ENCODE data around the gene ZNF865. TPM values are rescaled to one million over a fixed set of nuclear protein-coding genes. Genes with fewer than 3 reads are reported as not detected.

Gene ZNF865
- total RNA-seq, 1 donor from 2014 or later, result 0.53 TPM

DNA sequence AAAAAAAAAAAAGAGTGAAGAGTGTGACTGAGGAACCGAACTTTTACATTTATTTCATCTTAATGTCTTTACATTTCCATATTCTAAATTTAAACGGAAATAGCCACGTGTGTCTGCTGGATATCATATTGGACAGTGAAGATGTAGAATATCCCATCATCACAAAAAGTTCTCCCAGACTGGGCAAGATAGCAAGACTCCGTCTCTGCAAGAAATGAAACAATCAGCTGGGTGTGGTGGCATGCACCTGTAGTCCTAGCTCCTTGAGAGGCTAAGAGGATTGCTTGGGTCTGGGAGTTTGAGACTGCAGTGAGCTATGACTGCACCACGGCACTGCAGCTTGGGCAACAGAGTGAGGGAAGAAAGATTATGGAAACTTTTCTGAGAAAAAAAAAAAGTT lies 28.7 kb upstream of the ZNF865 start:
- Histone ChIP-seq H3K36me3 (ENCODE audit: control insufficient read depth, insufficient read depth, low read length) (no peaks in the 10 kb centered on the region), H3K27me3 (ENCODE audit: control insufficient read depth, insufficient read depth, low read length) (no peaks in the 10 kb centered on the region), H3K4me3 (ENCODE audit: low read depth, low read length) (no peak overlapping the region)
- FAIRE-seq (no peak), DNase-seq (ENCODE audit: low read depth) (no peak)
- TF ChIP-seq, protein P1, sequence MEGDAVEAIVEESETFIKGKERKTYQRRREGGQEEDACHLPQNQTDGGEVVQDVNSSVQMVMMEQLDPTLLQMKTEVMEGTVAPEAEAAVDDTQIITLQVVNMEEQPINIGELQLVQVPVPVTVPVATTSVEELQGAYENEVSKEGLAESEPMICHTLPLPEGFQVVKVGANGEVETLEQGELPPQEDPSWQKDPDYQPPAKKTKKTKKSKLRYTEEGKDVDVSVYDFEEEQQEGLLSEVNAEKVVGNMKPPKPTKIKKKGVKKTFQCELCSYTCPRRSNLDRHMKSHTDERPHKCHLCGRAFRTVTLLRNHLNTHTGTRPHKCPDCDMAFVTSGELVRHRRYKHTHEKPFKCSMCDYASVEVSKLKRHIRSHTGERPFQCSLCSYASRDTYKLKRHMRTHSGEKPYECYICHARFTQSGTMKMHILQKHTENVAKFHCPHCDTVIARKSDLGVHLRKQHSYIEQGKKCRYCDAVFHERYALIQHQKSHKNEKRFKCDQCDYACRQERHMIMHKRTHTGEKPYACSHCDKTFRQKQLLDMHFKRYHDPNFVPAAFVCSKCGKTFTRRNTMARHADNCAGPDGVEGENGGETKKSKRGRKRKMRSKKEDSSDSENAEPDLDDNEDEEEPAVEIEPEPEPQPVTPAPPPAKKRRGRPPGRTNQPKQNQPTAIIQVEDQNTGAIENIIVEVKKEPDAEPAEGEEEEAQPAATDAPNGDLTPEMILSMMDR (IDR thresholded peaks at IDR 0.05; ENCODE audit: insufficient read depth, low read length, severe bottlenecking), result no peak

DNA sequence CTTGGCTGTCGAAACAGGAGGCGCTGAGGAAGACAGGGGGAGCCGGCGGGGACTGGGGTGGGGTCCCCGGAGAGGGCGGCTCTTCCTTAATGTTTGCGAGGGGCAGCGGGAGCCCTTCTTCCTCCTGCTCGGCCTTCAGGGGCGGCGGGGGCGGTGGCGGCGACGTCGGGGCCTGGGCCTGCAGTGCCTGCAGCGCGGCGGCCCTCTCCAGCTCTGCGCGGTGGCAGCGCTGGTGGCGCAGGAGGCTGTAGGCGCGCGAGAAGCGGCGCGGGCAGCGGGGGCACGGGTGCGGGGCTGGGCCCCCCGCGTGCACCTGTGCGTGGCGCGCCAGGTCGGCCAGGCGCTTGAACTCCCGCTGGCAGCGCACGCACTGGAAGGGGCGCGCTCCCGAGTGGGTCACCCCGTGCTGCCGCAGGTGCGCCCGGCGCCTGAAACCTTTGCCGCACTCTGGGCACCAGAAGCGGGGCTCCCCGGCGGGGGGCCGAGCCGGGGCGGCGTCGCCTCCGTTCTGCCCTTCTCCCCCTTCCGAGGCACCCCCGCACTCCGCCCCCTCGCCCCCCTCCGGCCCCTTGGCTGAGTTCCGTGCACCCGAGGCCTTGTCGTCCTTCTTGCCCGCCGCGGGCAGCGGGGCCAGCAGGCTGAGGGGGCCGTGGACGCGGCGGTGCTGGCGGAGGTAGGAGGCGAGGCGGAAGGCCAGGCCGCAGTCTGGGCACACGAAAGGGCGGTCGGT lies 27.3 kb upstream of the ZNF865 start:
- Histone ChIP-seq H3K27me3 (ENCODE audit: control insufficient read depth, insufficient read depth, low read length) (no peaks in the 10 kb centered on the region), H3K4me3 (ENCODE audit: low read depth, low read length) (no peak overlapping the region), H3K36me3 (ENCODE audit: control insufficient read depth, insufficient read depth, low read length) (no peaks in the 10 kb centered on the region)
- DNase-seq (ENCODE audit: low read depth) (no peak), FAIRE-seq (no peak)
- TF ChIP-seq, protein P1 (IDR thresholded peaks at IDR 0.05; ENCODE audit: insufficient read depth, low read length, severe bottlenecking), result no peak

DNA sequence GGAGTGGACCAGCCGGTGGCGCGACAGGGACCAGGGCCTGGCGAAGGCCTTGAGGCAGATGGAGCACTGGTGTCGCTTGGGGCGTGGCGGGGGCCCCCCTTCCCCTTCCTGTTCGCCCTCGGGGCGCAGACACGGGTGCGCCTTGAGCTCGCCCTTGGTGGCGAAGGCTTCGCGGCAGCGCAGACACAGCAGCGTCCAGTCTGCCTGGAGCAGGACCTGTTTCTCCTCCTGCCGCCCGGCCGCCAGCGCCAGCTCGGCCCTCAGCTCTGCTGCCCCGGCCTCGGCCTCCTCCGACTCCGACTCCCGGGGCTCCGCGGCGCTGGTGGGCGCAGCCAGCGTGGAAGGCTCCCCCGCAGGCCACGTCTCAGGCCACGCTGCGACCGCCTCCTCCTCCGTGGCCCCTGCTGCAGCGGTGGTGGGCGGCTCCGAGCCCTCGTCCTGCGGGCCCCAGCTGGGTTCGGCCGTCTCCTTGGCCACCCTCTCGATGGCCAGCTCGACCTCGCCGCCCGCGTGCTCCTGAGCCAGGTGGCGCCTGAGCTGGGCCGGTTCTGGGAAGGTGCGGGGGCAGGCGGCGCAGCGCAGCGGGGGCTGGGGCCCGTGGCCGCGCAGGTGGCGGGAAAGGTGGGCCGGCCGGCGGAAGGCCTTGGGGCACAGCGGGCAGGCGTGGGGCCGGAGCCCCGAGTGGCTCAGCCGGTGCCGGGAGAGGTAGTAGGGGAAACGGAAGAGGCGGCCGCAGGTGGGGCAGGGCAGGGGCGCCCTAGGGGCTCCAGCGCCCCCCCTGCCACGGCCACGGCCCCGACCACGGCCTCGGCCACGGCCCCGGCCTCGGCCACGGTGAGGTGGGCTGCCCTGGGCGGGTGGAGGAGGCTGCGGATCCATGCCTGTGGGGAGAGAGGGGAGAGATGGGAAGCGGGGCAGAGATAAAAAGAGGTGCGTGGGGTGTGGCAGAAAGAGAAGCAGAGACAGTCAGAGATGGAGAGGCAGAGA lies 26.4 kb upstream of the ZNF865 start:
- Histone ChIP-seq H3K36me3 (ENCODE audit: control insufficient read depth, insufficient read depth, low read length) (no peaks in the 10 kb centered on the region), H3K4me3 (ENCODE audit: low read depth, low read length) (no peak overlapping the region), H3K27me3 (ENCODE audit: control insufficient read depth, insufficient read depth, low read length) (no peaks in the 10 kb centered on the region)
- TF ChIP-seq, protein P1 (IDR thresholded peaks at IDR 0.05; ENCODE audit: insufficient read depth, low read length, severe bottlenecking), result no peak
- no peak for DNase-seq (ENCODE audit: low read depth)
- FAIRE-seq, result no peak

DNA sequence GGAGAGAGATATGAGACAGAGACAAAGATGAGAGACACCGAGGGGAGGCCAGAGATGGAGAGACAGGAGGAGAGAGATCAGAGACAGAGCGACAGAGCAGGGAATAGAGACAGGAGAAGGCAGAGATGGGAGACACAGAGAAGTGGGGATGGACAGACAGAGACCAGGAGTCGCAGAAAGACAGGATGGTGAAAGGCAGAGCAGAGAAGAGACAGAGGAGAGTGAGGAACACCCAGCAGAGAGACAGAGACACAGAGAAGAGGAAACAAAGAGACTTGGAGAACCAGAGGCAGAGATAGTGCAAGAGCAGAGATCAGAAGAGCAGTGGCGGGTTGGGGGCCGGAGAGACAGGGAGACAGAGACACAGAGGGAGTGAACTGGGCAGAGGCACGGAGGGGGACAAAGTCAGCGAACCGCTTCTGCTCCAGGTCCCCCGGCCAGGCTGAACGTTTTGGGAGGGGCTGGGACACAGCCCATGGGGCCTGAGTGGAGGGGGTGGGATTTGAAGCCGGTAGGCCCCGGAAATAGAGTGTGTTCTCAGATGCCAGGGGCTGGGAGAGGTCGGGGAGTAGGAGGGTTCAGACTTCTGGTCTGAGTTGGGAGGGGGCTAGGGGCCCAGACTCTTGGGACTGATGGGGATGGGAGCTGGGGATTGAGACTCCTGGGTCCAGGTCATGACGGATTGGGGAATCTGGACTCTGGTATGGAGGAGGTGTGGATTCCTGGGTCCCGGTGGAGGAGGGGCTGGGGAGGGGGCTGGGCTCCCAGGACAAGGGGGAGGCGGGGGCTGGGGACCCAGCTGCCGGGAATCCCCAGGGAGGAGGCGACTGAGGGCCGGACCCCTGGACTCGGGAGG lies 25.5 kb upstream of the ZNF865 start:
- H3K4me3 ChIP-seq (ENCODE audit: low read depth, low read length), result peak overlapping the region; percentile 95
- no peaks in the 10 kb centered on the region for H3K27me3 ChIP-seq (ENCODE audit: control insufficient read depth, insufficient read depth, low read length)
- H3K36me3 ChIP-seq (ENCODE audit: control insufficient read depth, insufficient read depth, low read length), result no peaks in the 10 kb centered on the region
- FAIRE-seq (no peak), DNase-seq (ENCODE audit: low read depth) (no peak)
- TF ChIP-seq, protein P1 (IDR thresholded peaks at IDR 0.05; ENCODE audit: insufficient read depth, low read length, severe bottlenecking), result no peak

DNA sequence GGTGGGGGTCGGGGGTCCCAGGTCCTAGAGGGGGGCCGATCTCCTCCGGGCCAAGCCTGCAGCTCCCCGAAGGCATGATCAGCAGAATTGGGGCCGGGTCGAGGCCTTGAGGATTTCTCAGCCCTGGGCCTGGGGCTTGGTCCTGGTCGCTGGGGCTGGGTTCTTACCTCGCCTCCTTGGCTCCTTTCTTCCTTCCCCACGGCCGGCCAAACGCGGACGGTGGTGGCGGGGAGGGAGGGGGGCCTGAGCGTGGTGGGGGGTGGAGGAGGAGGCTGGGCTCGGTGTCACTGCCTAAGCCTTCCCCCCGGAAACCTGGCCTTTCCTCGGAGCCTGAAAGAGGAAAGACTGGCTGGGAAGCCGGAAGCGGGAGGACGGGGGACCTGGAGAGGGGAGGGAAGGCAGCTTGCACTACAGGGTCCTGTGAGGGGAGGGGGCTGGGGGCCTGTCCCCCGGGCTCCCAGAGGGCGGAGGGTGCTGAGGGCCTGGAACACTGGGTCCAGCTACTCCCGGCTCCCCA lies 24.8 kb upstream of the ZNF865 start, which contains the start of gene ZNF579:
Gene ZNF579, minus strand, starts transcription at position 221 of the 517 bp plus-strand sequence. CDS start 1,209 bp downstream, outside the sequence.
- H3K36me3 ChIP-seq (ENCODE audit: control insufficient read depth, insufficient read depth, low read length), result no peaks in the 10 kb centered on the region
- no peaks in the 10 kb centered on the region for H3K27me3 ChIP-seq (ENCODE audit: control insufficient read depth, insufficient read depth, low read length)
- FAIRE-seq (no peak), DNase-seq (ENCODE audit: low read depth) (peak; percentile 59)
- TF ChIP-seq, protein P1 (IDR thresholded peaks at IDR 0.05; ENCODE audit: insufficient read depth, low read length, severe bottlenecking), result no peak
- peak within 1 kb of the TSS; percentile 95 for H3K4me3 ChIP-seq (ENCODE audit: low read depth, low read length)
